IPS-NIHi11 (cell line): ENCODE measurements around the gene TELO2.

Source experiments
- DNase-seq: peaks from one replicate; pipeline ENCODE4 v3.0.0; 2012; ENCODE audit warnings: mixed read lengths, low spot score

The TELO2 gene

DNA sequence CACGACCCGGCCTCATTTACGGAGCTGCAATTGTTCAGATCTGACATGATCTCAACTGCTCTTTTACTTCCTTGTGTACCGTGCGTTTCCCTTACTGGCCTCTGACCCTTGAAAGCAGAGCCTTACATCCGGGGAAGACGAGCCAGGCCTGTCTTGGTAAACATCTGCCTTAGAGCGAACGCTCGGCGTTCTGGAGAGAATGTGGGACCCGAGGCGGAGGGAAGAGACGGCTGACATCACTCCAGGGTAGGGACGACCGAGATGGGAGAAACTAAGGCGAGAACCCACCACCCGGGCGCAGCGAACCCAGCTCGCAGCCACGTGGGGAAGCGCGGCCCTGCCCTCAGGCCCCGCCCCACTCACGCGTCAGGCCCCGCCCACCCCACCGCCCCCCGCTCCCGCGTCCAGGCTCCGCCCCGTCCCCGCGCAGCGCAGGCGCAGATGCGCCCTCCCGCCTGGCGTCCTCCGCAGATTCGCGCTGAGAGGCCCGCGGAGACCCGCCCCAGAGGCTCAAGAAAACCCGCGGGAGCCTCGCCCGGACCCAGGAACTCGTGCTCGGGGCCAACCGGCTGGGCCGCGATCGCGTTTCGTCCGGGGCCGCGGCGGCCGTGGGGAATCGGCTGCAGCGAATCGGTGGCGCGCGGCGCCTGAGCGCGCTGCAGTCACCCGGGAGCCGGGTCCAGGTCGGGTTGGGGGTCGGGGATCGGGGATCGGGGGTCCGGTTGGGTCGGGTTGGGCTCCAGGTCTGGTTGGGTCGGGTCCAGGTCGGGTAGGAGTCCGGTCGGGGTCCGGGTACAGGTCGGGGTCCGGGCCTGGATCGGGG is at the start of gene TELO2:
Gene TELO2, plus strand, starts transcription at position 438 of the 823 bp plus-strand sequence. CDS start 922 bp downstream, outside the sequence.
- DNase-seq, result peak; percentile 99

DNA sequence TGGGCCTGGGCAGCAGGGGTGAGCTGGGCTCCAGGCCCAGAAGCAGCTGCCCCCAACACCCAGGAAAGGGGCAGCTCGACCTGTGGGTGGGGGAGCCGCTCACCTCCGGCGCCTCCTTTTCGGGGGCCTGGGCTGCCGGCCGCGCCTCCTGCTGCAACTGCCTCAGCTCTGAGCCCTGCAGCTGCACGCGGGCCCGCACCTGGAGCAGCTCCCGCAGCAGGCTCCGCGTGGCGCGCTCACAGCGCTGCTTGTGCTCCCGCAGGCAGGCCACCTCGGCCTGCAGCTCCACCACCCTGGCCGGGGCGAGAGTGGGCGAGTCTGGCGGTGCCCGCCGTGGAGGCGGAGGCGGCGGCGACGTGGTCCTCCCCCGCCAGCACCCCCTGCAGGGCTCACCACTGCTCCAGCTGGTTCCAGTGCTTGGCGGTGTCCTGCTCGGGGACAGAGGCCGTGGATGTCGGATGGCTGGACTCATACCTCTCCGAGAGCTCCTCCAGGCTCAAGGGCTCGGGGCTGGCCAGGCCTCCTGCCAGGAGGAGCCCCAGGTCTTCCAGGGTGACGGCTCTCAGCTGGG is 49.7 kb upstream of the TELO2 start:
- DNase-seq, result peak; percentile 65

DNA sequence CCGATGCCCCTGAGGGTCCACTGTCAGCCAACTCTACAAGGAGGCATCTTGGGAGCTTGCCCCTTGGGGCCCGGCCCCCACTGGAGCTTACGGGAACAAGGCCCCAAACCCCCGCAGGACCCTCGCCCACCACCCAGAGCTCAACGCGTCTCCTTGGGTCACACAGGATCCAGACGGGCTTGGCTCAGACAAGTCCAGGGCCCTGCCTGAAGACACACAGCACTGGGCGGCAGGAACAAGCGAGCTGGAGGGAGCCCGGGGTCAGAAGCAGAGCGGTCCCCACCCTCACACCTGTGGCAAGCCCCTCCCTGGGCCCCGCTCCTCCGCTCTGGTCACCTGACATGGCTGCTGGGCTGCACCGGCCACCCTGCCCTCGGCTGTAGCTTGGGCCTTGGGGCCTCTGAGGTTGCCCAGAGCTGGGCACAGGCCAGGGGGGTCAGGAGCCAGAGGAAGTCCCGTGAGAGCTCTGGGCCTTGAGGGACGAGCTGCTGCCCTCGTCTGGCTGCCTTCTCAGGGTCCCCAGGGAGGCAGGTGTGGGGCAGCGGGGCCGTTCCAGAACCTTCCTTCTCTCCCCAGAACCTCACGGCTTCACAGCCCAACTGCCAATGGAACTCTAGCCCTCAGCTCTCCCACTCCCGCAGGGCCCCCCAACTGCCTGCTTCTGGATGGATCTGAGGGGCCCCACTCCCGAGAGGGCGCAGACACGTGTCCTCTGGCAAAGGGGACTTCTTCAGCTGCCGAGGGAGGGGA is 49.0 kb upstream of the TELO2 start, which contains the start of gene CCDC154:
Gene CCDC154, minus strand, starts transcription at position 577 of the 750 bp plus-strand sequence. Its CDS starts 234 bp downstream, at position 343.
- DNase-seq, result no peak

DNA sequence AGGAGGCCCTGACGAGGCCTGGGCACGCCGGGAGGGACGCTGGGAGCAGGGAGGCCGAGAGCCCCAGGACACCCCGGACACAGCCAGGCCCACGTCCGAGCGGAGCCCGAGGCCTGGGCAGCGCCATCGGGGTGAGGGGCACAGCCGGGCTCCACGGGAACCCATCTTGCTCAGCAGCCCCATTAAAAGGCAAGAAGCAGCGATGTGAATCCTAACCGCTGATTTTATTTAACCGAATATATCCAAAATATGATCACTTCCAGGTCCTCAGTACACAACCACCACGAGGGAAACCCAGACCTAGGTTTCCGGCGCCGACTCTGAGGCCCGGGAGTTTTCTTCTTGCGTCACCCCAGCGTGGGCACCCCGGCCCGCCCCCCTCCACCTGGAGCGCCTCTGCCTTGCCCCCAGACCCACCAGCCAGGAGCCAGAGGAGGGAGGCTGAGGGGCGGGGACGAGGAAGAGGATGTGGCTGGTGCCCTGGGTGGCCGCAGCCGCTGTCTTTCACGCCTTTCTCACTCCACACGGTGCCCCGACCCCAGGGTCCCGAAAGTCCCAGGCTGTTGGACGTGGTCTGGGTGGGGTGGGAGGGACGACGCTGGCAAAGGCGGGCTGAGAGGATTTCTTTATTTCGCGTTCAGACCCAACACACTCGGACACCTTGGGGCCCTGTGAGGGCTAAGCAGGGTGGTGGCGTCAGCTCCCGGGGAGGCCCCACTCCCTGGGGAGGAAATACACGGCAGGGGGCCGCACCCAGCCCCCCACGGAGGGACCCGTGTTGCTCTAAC is 48.2 kb upstream of the TELO2 start:
- no peak for DNase-seq

DNA sequence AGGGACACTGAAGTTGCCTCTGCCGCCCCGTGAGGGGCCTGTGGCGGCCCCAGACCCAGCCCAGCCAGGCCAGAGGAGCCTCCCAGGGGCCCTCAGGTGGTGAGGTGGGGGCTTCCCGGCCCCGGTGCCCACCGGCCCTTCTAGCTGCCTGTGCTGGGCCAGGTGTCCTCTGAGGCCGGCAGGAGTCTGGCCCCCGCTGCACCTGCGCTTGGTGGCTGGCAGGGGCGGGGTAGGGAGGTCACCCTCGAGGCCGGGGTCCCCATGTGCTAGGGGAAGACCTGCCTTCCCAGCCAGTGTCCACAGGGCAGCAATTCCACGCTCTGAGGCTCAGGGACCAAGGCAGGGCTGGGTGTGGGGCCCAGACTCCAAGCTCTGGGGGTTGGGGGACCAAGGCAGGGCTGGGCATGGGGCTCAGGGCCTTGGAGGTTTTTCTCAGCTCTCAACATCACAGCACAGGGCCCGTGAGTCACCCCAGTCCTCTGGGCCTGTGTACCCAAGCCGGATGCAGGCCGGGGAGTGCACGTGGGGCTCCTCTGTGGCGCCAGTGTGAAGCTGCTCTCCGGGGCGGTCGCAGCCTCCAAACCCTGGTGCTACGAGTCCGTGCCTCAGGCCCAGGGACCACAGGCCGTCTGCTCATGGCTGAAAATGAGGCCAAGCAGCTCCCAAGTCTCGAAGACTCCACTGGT is 47.5 kb upstream of the TELO2 start:
- no peak for DNase-seq

DNA sequence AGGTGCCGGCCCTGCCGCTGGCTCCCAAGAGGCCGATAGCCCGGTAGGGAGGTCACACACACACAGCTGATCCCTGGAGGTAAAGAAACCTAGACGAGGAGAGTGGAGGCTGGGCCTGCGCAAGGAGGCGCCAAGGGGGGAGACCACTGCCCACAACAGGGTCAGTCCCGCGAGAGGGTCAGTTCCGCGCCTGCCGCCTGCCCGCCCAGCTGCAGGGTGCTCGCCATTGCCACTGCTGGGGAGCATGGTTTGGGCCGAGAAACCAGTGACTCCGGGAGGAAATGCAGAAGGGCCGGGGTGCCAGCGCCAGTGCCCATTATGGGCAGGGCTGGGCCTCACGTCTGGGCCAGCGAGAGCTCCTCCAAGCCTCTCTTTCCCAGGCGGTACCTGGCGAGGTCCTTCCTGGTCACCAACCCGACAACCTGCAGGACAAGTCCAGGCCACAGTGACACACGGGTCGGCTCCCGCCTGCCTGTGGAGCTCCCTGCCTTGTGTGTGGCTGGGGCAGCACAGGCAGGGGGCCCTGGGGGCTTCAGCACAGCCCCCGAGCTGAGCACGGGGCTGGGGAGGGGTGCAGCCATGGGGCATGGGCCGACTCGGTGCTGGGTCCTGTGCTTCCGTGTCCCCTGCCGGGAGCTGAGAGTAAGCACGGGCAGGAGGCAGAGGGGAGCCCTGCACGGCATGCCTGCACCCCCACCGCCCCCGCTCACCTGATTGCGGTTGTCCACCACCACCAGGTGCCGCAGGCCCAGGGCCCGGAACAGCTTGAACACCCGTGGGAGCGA is 46.7 kb upstream of the TELO2 start:
- no peak for DNase-seq

DNA sequence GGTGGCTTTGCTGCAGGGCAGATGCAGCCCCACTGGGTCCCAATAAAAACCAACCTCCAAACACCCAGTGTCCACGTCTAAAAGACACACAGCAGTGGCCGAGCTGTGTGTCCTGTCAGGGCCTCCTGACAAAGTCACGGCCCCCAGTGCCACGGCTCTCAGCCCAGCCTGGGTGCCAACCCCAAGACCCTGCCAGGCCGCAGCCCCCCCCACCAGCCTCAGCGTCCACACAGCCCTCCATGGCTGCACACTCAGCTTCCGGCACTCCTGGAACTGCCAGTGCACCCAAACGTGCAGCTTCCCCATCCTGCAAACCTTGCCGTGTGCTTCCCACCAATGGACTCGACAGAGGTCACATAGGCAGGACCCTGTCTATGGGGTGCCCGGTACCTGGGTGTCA is 45.2 kb upstream of the TELO2 start:
- DNase-seq, result no peak

DNA sequence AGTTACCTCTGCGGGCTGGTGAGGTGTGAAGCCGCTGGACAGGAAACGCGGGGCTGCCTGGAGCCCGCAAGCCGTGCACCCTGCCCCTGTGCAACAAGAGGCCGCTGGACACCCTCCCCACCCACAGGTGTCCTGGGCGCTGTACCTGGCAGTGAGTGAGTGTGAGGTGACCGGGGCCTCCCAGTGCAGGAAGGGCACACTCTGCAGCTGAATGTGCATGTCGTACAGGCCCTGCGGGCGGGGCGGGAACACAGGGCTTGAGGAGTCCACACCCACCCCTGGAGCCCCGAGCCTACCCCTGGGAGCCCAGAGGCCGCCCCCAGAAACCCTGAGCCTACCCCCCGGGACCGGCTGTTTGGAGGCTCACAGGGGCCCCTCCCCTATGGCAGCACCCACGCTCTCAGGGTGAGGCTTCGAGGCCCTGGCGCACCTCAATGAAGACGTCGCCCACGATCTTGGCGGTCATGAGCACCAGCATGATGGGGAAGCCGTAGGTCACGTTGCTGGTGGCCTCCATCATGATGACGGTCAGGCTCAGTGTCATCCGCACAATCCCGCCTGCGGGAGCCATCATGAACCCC is 44.5 kb upstream of the TELO2 start:
- DNase-seq, result no peak

DNA sequence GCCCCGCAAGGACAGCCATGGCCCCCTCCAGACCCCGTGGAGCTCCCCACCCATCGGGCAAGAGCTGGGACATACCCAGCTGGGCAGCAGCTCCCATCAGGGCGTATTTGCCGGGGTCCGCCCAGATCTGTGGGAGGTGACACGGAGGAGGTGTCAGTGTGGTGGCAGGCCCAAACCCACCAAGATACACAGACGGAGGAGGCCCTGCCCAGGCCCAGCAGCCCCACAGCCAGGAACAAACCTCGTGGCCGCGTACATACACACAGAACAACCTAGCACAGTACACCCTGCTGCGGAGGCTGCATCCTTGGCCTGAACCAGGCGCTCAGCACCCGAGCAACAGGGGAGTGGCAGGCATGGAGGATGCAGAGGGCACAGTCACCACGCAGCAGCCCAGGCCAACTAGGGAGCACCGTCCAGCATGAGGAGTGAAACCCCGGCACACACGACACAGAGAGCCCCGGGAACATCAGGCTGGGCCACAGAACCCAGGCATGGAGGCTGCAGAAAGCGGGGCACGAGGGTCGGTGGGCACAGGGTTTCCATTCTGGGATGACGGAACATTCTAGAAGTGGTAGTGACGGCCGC is 43.9 kb upstream of the TELO2 start:
- no peak for DNase-seq

DNA sequence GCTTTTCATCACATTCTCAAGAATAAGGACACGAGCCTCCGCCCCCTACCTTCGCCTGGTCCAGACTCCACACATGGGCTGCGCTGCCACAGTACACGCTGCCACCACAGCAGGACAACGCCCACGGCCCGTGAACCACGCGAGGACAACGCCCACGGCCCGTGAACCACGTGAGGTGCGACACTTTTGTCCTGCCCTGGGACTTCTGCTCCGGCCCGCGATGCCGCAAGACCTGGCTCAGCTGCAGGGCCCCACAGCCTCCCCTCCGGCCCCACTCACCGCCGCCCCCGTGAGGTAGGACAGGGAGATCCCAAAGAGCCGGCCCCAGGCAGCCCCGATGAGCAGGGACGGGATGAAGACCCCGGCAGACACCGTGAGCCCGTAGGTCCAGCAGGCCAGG is 42.9 kb upstream of the TELO2 start:
- peak; percentile 75 for DNase-seq

DNA sequence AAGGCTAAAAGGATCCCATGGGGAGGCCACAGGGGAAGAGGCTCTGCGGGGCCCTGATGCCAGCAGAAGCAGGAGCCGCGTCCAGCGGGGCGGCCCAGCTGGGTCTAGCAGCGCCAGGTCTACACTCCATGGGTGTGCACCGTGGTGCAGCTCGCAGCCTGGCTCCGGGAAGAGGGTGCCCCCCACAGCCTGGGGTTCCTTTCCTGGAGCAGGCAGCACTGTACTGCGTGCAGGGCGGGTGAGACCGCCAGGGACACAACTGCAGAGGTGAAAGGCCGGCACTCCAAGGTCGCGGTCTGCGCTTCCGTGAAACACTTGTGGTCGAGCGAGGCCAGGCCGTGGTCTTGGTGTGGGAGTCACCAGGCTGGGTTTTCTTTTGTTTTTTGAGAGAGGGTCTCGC is 42.3 kb upstream of the TELO2 start:
- DNase-seq, result no peak

DNA sequence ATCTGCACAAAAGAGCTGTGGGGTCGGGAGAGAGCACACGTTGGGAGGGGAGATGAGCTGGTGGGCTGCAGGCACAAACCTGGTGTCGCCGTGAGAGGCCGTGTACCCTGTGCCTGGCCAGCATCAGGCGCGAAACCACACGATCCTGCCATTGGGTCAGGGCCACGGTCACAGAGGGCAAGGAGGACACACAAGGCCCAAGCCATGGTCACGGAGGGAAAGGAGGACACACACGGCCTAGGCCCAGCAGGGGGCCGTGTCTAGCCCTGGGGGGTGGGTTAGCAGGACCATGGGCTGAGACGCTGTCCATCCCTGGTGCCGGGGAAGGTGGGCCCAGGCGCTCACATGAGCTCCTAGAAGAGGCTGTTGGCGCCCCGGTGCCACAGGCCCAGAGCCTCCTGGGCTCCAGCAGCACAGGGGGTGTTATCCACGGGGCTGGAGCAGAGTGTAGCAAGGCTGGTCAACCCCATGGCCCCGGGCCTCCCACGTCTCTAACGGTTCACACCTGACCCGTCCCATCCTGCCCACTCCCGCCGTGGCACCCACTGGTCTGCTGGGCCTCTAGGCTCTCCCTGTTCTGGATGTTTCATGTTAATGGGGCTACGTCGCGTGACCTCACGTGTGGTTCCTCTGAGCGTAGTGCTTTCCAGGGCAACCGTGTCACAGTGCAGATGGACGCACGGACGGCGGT is 41.3 kb upstream of the TELO2 start:
- no peak for DNase-seq

DNA sequence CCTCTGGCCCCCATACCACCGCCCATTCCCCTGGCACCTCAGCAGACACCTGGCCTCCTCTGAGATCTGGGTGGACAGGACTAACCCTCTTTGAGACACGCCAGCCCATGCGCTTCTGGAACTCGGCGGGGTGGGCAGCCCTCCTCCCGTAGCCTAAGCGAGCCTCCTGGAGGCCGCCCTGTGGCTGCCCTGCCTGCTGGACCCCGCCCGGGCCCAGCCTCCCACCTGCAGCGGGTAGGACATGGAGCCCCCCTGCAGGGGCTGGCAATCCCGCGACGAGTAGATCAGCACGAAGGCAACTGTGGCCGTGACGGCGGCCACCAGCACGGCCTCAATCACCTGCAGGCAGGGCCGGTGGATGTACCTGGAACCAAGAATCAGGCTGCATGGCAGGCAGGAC is 40.6 kb upstream of the TELO2 start:
- no peak for DNase-seq

DNA sequence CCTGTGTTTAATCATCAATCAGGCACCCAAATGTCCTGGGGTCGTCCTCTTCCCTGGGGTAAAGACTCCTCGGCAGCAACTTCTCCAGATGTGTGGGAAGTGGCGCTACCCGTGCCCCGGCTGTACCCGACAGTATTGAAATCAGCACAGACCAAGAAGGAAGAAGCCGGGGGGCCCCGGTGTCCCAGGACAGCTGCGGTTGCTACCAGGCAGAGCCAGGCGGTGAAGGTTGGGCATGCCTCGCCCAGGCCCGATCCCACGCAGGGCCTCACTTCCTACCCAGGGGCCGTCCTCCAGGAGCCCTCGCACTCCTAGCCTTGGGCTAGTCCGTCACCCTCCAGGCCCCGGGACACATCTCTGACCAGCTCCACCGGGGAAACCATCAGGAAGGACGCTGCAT is 39.8 kb upstream of the TELO2 start:
- DNase-seq, result no peak

DNA sequence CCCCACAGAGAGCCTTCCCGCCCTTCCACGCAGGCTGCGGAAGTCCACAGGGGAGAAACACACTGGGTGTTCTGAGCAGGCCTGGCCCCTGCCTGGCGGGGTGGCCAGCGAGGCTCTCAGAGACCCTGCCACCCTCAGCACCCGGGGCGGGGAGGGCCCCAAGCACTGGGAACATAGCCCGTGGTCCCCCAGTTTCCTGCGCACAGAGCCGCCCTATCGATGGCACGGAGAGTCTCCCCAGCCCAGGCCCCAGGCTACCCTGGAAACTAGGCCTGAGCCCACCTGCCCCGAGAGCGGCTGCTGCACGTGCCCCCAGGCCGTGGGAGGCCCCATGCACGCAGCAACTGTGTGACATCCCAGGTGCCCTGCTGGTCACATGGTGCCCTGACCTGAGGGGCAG is 38.6 kb upstream of the TELO2 start:
- DNase-seq, result no peak

DNA sequence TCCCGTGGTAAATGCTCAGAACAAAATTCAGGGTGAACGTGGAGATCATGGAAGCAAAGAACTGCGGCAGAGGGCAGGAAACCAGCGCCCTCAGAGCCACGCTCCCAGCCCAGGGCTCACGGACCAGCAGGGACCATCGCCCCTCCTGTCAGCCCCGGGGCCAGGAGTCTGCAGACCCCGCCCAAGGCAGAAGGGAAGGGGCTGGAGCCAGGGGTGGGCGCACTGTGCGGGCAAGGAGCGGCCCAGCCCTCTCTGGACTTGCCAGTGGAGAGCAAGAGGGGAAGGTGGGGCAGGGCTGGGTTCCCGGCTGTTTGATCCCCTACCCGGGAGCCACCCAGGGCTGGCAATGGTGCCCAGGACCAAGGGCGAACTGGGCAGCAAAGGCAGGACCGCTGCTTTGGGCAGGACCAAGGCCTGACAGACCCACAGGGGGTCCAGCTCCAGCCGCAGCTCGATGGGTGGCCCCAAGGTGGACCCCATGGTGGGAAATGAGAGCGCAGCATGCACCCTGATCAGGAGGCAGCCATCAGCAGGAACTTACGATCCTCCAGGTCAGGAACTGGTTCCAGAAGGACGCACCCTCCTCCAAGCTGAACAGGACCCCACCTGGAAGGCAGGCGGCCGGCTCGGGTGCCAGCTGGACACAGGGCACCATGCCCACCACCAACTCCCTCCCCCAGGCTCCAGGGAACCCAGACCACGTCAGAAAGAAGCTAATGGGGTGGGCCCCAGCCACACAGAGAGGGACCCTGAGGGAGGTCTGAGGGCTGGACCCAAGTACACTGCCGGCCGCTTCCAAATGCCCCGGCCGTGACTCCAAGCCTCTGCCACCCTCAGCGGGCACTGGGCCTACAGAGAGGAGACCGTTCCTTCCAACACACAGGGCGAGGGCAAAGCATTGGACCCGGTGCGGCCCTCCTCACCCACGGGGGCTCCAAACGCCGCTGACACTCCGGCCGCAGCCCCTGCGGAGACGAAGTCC is 37.7 kb upstream of the TELO2 start:
- DNase-seq, result no peak

DNA sequence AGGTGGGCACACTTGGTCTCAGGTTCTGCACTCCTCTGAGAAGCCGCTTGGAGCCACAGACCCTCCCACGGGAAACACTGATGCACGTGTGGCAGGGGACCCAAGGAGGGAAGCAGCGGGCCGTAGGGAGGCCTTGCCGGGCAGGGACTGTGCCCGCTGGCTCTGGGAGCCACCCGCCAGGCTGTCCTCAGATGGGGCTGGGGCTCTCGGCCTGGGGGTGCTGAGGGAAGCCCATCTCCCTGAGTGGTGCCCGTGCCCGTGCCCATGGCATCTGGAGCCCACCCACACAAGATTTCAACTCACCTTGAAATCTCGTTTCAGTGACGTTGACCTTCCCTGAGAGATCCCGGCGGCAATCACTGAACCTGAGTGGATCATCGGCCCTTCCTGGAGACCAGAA is 36.2 kb upstream of the TELO2 start:
- no peak for DNase-seq
